ENCODE measurements around the gene MBD6.

Gene MBD6

GRCh38 chr12:57530396-57531142 is 7.9 kb downstream of the MBD6 start:
- Histone ChIP-seq H3K36me3 (replicated peaks) (peaks cover 81% of the 10 kb centered on the region), H3K4me3 (ENCODE audit: low read depth, low read length) (no peak overlapping the region), H3K27me3 (replicated peaks) (no peaks in the 10 kb centered on the region), H3K27ac (no peak overlapping the region)
- TF ChIP-seq CTCF (IDR thresholded peaks at IDR 0.05; ENCODE audit: low read depth, low read length, missing control alignments), result no peak
- in situ Hi-C loops (cut with HindIII; ENCODE audit: low pct_ligation_motif_present, low sequenced_read_pairs), result no loop called here
- no peak for DNase-seq

GRCh38 chr12:57531836-57532235 is 9.2 kb downstream of the MBD6 start:
- no peak for TF ChIP-seq CTCF (IDR thresholded peaks at IDR 0.05; ENCODE audit: low read depth, low read length, missing control alignments)
- in situ Hi-C loops (cut with HindIII; ENCODE audit: low pct_ligation_motif_present, low sequenced_read_pairs), result no loop called here
- no peak overlapping the region for H3K27ac ChIP-seq
- no peak overlapping the region for H3K4me3 ChIP-seq (ENCODE audit: low read depth, low read length)
- peaks cover 78% of the 10 kb centered on the region for H3K36me3 ChIP-seq (replicated peaks)
- no peak for DNase-seq
- no peaks in the 10 kb centered on the region for H3K27me3 ChIP-seq (replicated peaks)

- no peaks in the 10 kb centered on the region for H3K27me3 ChIP-seq (replicated peaks)
- in situ Hi-C loops (cut with HindIII; ENCODE audit: low pct_ligation_motif_present, low sequenced_read_pairs), result no loop called here
- DNase-seq, result no peak
- no peak overlapping the region for H3K27ac ChIP-seq
- no peak overlapping the region for H3K4me3 ChIP-seq (ENCODE audit: low read depth, low read length)
- peaks cover 71% of the 10 kb centered on the region for H3K36me3 ChIP-seq (replicated peaks)
- TF ChIP-seq CTCF (IDR thresholded peaks at IDR 0.05; ENCODE audit: low read depth, low read length, missing control alignments), result no peak
Observed at GRCh38 chr12:57533108-57533507, 10.5 kb downstream of the MBD6 start.

GRCh38 chr12:57534250-57534649 is 11.6 kb downstream of the MBD6 start:
- in situ Hi-C loops (cut with HindIII; ENCODE audit: low pct_ligation_motif_present, low sequenced_read_pairs), result no loop called here
- H3K4me3 ChIP-seq (ENCODE audit: low read depth, low read length), result no peak overlapping the region
- DNase-seq, result no peak
- peaks cover 71% of the 10 kb centered on the region for H3K36me3 ChIP-seq (replicated peaks)
- TF ChIP-seq CTCF (IDR thresholded peaks at IDR 0.05; ENCODE audit: low read depth, low read length, missing control alignments), result no peak
- no peaks in the 10 kb centered on the region for H3K27me3 ChIP-seq (replicated peaks)
- H3K27ac ChIP-seq, result no peak overlapping the region

- no peaks in the 10 kb centered on the region for H3K27me3 ChIP-seq (replicated peaks)
- DNase-seq, result no peak
- no peak overlapping the region for H3K27ac ChIP-seq
Observed at GRCh38 chr12:57534991-57535543, 12.4 kb downstream of the MBD6 start.

More at GRCh38 chr12:57534991-57535543, 12.4 kb downstream of the MBD6 start:
- in situ Hi-C loops (cut with HindIII; ENCODE audit: low pct_ligation_motif_present, low sequenced_read_pairs), result no loop called here
- Histone ChIP-seq H3K4me3 (ENCODE audit: low read depth, low read length) (no peak overlapping the region), H3K36me3 (replicated peaks) (peaks cover 73% of the 10 kb centered on the region)
- no peak for TF ChIP-seq CTCF (IDR thresholded peaks at IDR 0.05; ENCODE audit: low read depth, low read length, missing control alignments)

Measured in brain microvascular endothelial cell (primary cell).